ENCODE results near the gene CNTNAP4. TPM values are rescaled to one million over a fixed set of nuclear protein-coding genes. Genes with fewer than 3 reads are reported as not detected.

Gene CNTNAP4
- polyA plus RNA-seq, 3 donors, result not detected

DNA sequence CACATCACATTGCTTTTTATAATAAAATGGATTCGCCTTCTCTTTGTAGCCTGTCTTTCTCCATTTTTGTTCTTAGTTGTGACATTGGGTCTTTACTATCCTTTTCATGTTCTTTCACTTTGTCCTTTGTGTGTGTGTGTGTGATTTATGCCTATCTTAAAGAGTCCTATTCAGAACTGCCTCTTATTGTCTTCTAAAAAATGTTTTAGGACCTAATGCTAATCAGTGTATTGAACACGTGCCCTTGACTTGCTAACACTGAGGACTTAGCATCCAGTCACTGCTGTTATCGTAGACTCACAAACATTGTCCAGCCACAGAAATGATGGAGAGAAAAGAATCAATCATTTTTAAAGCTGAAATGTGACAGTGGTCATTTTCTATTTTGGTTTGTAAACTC is 251.9 kb downstream of the CNTNAP4 start:
- peaks cover 0 to 2% (median 0%) of the 10 kb centered on the region in 3 donors for H3K27me3 Mint-ChIP-seq (ENCODE audit: low read depth in 3 of 3)
- H3K4me3 ChIP-seq (replicated peaks in 1 of 3; ENCODE audit: low read depth in 2 of 3, low read length in 3 of 3), result no peak overlapping the region
- H3K27ac ChIP-seq (ENCODE audit: low read depth in 1 of 2, low read length in 2 of 2), result no peak overlapping the region
- no peaks in the 10 kb centered on the region for H3K36me3 Mint-ChIP-seq
- intact Hi-C loops (cut with micrococcal nuclease), result no loop called here
- no peaks in the 10 kb centered on the region for H3K36me3 ChIP-seq (replicated peaks in 1 of 2; ENCODE audit: control insufficient read depth in 1 of 2, insufficient read depth in 2 of 2, low read length in 2 of 2)
- H3K27ac Mint-ChIP-seq, result no peak overlapping the region
- no peak overlapping the region for H2AFZ ChIP-seq (ENCODE audit: insufficient read depth, low read depth, low read length, poor library complexity, severe bottlenecking)
- peaks cover 0 to 4% (median 0%) of the 10 kb centered on the region in 7 donors for H3K9me3 Mint-ChIP-seq
- no peak for TF ChIP-seq CTCF (IDR thresholded peaks at IDR 0.05)
- H3K4me3 Mint-ChIP-seq, result no peak overlapping the region
- no peak for DNase-seq
- H3K9ac ChIP-seq (ENCODE audit: insufficient read depth, low read length, poor library complexity, severe bottlenecking), result no peak overlapping the region
- H4K20me1 ChIP-seq (ENCODE audit: insufficient read depth, low read length), result no peaks in the 10 kb centered on the region
- no peaks in the 10 kb centered on the region for H3K9me3 ChIP-seq (replicated peaks in 1 of 2; ENCODE audit: control insufficient read depth in 1 of 2, insufficient read depth in 1 of 2, low read length in 2 of 2)
- H3K4me2 ChIP-seq (replicated peaks; ENCODE audit: extremely low read depth, low read length, poor library complexity, severe bottlenecking), result no peak overlapping the region
- 94% methylated on average over 2 of the region's 3 CpGs for WGBS (ENCODE audit: insufficient coverage)
- H3K27me3 ChIP-seq (ENCODE audit: control insufficient read depth in 2 of 2, insufficient read depth in 2 of 2, low read length in 2 of 2), result no peaks in the 10 kb centered on the region
- no peaks in the 10 kb centered on the region for H3K79me2 ChIP-seq (ENCODE audit: insufficient read depth, low read length)
- no peaks in the 10 kb centered on the region for H3K4me1 ChIP-seq (ENCODE audit: control insufficient read depth in 1 of 2, insufficient read depth in 2 of 2, low read length in 2 of 2)
- no peaks in the 10 kb centered on the region for H3K4me1 Mint-ChIP-seq

DNA sequence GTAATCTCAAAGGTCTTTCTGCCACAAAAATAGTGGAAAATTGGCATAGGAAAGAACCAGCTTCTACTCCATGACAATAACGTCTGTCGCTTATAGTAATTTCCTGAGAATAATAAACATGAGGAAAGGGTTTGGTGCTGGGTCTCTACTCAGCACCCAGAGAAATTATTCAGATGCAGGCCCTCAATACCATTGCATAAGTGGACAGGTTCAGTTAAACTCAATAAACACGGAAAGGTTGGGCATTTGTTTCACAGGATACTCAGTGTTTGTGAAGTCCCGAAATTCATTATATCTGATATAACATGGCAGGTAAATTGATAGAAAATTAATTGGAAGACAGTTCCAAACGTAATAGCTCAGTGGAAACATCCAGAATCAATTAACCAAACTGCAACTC is 254.0 kb downstream of the CNTNAP4 start:
- no CpG with 5 or more reads among the region's 5 CpGs for WGBS (ENCODE audit: insufficient coverage)
- no peaks in the 10 kb centered on the region for H3K4me1 Mint-ChIP-seq
- H3K27ac Mint-ChIP-seq, result no peak overlapping the region

More for the DNA sequence above, 254.0 kb downstream of the CNTNAP4 start:
- intact Hi-C loops (cut with micrococcal nuclease), result no loop called here
- Histone ChIP-seq H4K20me1 (ENCODE audit: insufficient read depth, low read length) (no peaks in the 10 kb centered on the region), H3K27ac (ENCODE audit: low read depth in 1 of 2, low read length in 2 of 2) (no peak overlapping the region), H3K4me3 (replicated peaks in 1 of 3; ENCODE audit: low read depth in 2 of 3, low read length in 3 of 3) (no peak overlapping the region), H3K27me3 (ENCODE audit: control insufficient read depth in 2 of 2, insufficient read depth in 2 of 2, low read length in 2 of 2) (no peaks in the 10 kb centered on the region), H3K9ac (ENCODE audit: insufficient read depth, low read length, poor library complexity, severe bottlenecking) (no peak overlapping the region), H2AFZ (ENCODE audit: insufficient read depth, low read depth, low read length, poor library complexity, severe bottlenecking) (no peak overlapping the region), H3K4me1 (ENCODE audit: control insufficient read depth in 1 of 2, insufficient read depth in 2 of 2, low read length in 2 of 2) (no peaks in the 10 kb centered on the region), H3K36me3 (replicated peaks in 1 of 2; ENCODE audit: control insufficient read depth in 1 of 2, insufficient read depth in 2 of 2, low read length in 2 of 2) (no peaks in the 10 kb centered on the region), H3K4me2 (replicated peaks; ENCODE audit: extremely low read depth, low read length, poor library complexity, severe bottlenecking) (no peak overlapping the region), H3K79me2 (ENCODE audit: insufficient read depth, low read length) (no peaks in the 10 kb centered on the region), H3K9me3 (replicated peaks in 1 of 2; ENCODE audit: control insufficient read depth in 1 of 2, insufficient read depth in 1 of 2, low read length in 2 of 2) (no peaks in the 10 kb centered on the region)
- no peak for TF ChIP-seq CTCF (IDR thresholded peaks at IDR 0.05)
- no peak overlapping the region for H3K4me3 Mint-ChIP-seq
- no peaks in the 10 kb centered on the region for H3K36me3 Mint-ChIP-seq
- DNase-seq, result no peak
- no peaks in the 10 kb centered on the region for H3K27me3 Mint-ChIP-seq (ENCODE audit: low read depth in 3 of 3)
- peaks cover 0 to 4% (median 0%) of the 10 kb centered on the region in 7 donors for H3K9me3 Mint-ChIP-seq

All from CD14-positive monocyte (primary cell).